HepG2 (cell line): ENCODE measurements around the gene RNU6-1. TPM values are rescaled to one million over a fixed set of nuclear protein-coding genes. Genes with fewer than 3 reads are reported as not detected.

ENCODE experiments used
- CSRNP2 ChIP-seq: sonication (generic); formaldehyde crosslinking; conservative IDR thresholded peaks from 2 replicates; pipeline ENCODE4 v1.8.0; 2022; ENCODE audit warnings: low read depth, missing genetic modification reagents
- FOXP4 ChIP-seq: sonication (generic); formaldehyde crosslinking; IDR thresholded peaks from 2 replicates; pipeline ENCODE4 v1.4.0; 2020; ENCODE audit warnings: missing genetic modification reagents
- HMGXB3 ChIP-seq: sonication (generic); formaldehyde crosslinking; IDR thresholded peaks from 2 replicates; pipeline ENCODE4 v1.4.0; 2020; ENCODE audit warnings: missing genetic modification reagents, borderline replicate concordance
- PCBP1 ChIP-seq: fragments of 200-400 bp; formaldehyde crosslinking; IDR thresholded peaks from 2 replicates; pipeline ENCODE4 v1.6.1; 2017; ENCODE audit warnings: mild to moderate bottlenecking, low read depth, low read length, borderline replicate concordance
- STAT6 ChIP-seq: sonication (generic); formaldehyde crosslinking; IDR thresholded peaks from 2 replicates; pipeline ENCODE4 v1.4.0; 2020; ENCODE audit warnings: missing genetic modification reagents, mild to moderate bottlenecking, borderline replicate concordance
- ZNF101 ChIP-seq: sonication (generic); formaldehyde crosslinking; IDR thresholded peaks from 2 replicates; pipeline ENCODE4 v1.4.0; 2020; ENCODE audit warnings: mild to moderate bottlenecking, low read depth, missing genetic modification reagents, borderline replicate concordance
- ZNF18 ChIP-seq: sonication (generic); formaldehyde crosslinking; IDR thresholded peaks from 2 replicates; pipeline ENCODE4 v1.8.0; 2022; ENCODE audit warnings: mild to moderate bottlenecking, missing genetic modification reagents; ENCODE audit not compliant: insufficient replicate concordance
- ZNF589 ChIP-seq: sonication (generic); formaldehyde crosslinking; conservative IDR thresholded peaks from 2 replicates; pipeline ENCODE4 v1.8.0; 2022; ENCODE audit warnings: mild to moderate bottlenecking, moderate library complexity, missing genetic modification reagents
- ZNF670 ChIP-seq: sonication (generic); formaldehyde crosslinking; IDR thresholded peaks from 2 replicates; pipeline ENCODE4 v1.8.0; 2022; ENCODE audit warnings: mild to moderate bottlenecking, missing genetic modification reagents, borderline replicate concordance
- ZNF800 ChIP-seq: sonication (generic); formaldehyde crosslinking; IDR thresholded peaks from 2 replicates; pipeline ENCODE4 v1.4.0; 2020; ENCODE audit warnings: missing genetic modification reagents
- ZSCAN21 ChIP-seq: sonication (generic); formaldehyde crosslinking; IDR thresholded peaks from 2 replicates; pipeline ENCODE4 v1.8.0; 2022; ENCODE audit warnings: mild to moderate bottlenecking, missing genetic modification reagents, moderate library complexity, borderline replicate concordance
- polyA plus RNA-seq, 8 experiments: library from polyadenylated mRNA; depleted of rRNA in 3 of 8; stranded (reverse) in 7 of 8; unstranded in 1 of 8; fragments of >200 nt; fragmentation: Illumina TruSeq in 4 of 8; extraction: Trizol in 4 of 8; gene quantifications; 2 replicates each; pipeline versions ENCODE4 v1.2.1 to v1.2.3, GENCODE V29; 2011 to 2016; ENCODE audit warnings: low read depth in 4 of 8, missing spikeins in 1 of 8, mixed read lengths in 1 of 8; ENCODE audit not compliant: insufficient read depth in 1 of 8
- total RNA-seq, 5 experiments: library from RNA; depleted of rRNA; stranded (reverse); fragments of >200 nt; fragmentation: Illumina TruSeq; extraction: Trizol; gene quantifications; 2 replicates each; pipeline ENCODE4 v1.2.3, GENCODE V29; 2016; ENCODE audit warnings: low read depth in 1 of 5

RNU6-1 gene
- total and polyA plus RNA-seq, 2 of the 13 experiments (the other 11 are each of a cell fraction or from before 2014, with no cell fraction given), result under 0.01 TPM; not detected in 1

GRCh38 chr15:67824976-67825880 lies 14.6 kb downstream of the RNU6-1 start, which contains the start of gene SKOR1 (continued):
- TF ChIP-seq HMGXB3 (no peak), ZNF800 (CRISPR knock-in tag) (peak; percentile 93), ZSCAN21 (CRISPR knock-in tag) (no peak), STAT6 (CRISPR knock-in tag) (no peak), ZNF589 (CRISPR knock-in tag) (no peak), ZNF670 (CRISPR knock-in tag) (no peak), ZNF101 (CRISPR knock-in tag) (no peak), FOXP4 (CRISPR knock-in tag) (no peak), PCBP1 (no peak), ZNF18 (CRISPR knock-in tag) (no peak), CSRNP2 (no peak)
